Natural killer cell (primary cell): ENCODE data around the gene PSMD7. TPM values are rescaled to one million over a fixed set of nuclear protein-coding genes. Genes with fewer than 3 reads are reported as not detected.
"Not testable (repeated sequence)": the region's sequence is repeated elsewhere in the genome, so short reads cannot be mapped to it uniquely, and the experiment has no call there.

ENCODE experiments used
- ATAC-seq, 3 donors: fragments of 150-1000 bp in 2 of 3; fragments of 200-7000 bp in 1 of 3; cut with Tn5 transposase; 1 replicate in 1 of 3; 2 replicates in 2 of 3; pipeline ENCODE4 v1.10.0; 2021; ENCODE audit warnings: mild to moderate bottlenecking in 2 of 3, moderate library complexity in 2 of 3
- DNase-seq, 2 donors: peaks; one replicate each; pipeline versions ENCODE4 v3.0.0 to v3.0.0-alpha.2; 2013 to 2021; ENCODE audit warnings: mixed read lengths in 1 of 2
- H3K27ac ChIP-seq: one replicate; pipeline ENCODE4 v1.5.1; 2013; ENCODE audit warnings: mild to moderate bottlenecking, low read length
- H3K27me3 ChIP-seq: one replicate; pipeline ENCODE4 v1.6.1; 2013; ENCODE audit warnings: low read length; ENCODE audit not compliant: control insufficient read depth, insufficient read depth
- H3K36me3 ChIP-seq: one replicate; pipeline ENCODE4 v1.6.1; 2013; ENCODE audit warnings: low read length; ENCODE audit not compliant: control insufficient read depth, insufficient read depth
- H3K4me1 ChIP-seq: one replicate; pipeline ENCODE4 v1.6.1; 2013; ENCODE audit warnings: low read length; ENCODE audit not compliant: control insufficient read depth, insufficient read depth
- H3K4me3 ChIP-seq: one replicate; pipeline ENCODE4 v1.5.1; 2013; ENCODE audit warnings: low read length
- H3K9me3 ChIP-seq: one replicate; pipeline ENCODE4 v1.6.1; 2013; ENCODE audit warnings: low read length; ENCODE audit not compliant: control insufficient read depth, insufficient read depth
- H3K27ac Mint-ChIP-seq, 2 donors: one replicate each; pipeline ENCODE4 v1.8.0; 2022; ENCODE audit warnings: mild to moderate bottlenecking in 2 of 2, mixed read lengths in 2 of 2, moderate library complexity in 1 of 2
- H3K27me3 Mint-ChIP-seq, 2 donors: one replicate each; pipeline ENCODE4 v1.8.0; 2022; ENCODE audit warnings: low read depth in 2 of 2, mixed read lengths in 2 of 2
- H3K36me3 Mint-ChIP-seq: one replicate; pipeline ENCODE4 v1.8.0; 2022; ENCODE audit warnings: mixed read lengths
- H3K4me1 Mint-ChIP-seq, 2 donors: one replicate each; pipeline ENCODE4 v1.8.0; 2022; ENCODE audit warnings: mixed read lengths in 2 of 2
- H3K4me3 Mint-ChIP-seq: one replicate; pipeline ENCODE4 v1.8.0; 2022; ENCODE audit warnings: mild to moderate bottlenecking, moderate library complexity, mixed read lengths
- H3K9me3 Mint-ChIP-seq, 2 donors: one replicate each; pipeline ENCODE4 v1.8.0; 2022; ENCODE audit warnings: mixed read lengths in 2 of 2
- CTCF ChIP-seq: fragments of 200-600 bp; IDR thresholded peaks from one replicate; pipeline ENCODE4 v1.8.0; 2022; ENCODE audit warnings: antibody characterized with exemption
- whole genome bisulfite sequencing: methylation state at CpG from one replicate; pipeline ENCODE4 v1.1.7; 2013; ENCODE audit warnings: missing lambda C conversion rate; ENCODE audit not compliant: insufficient coverage; 5-methylcytosine and 5-hydroxymethylcytosine counted together
- intact Hi-C: fragments of 100-400 bp; cut with micrococcal nuclease; formaldehyde crosslinking; loops from one replicate; pipeline ENCODE4 v1.14.2; 2022
- total RNA-seq, 4 donors: library from RNA; stranded (reverse); fragments of 120-200 nt in 1 of 4; gene quantifications; one replicate each; pipeline versions ENCODE4 v1.2.3 to v1.2.4, GENCODE V29; 2013 to 2022

The PSMD7 gene
- total RNA-seq, 3 donors from 2014 or later (not counting 1 experiment from before 2014, with no cell fraction given), result 81.0 to 89.2 (median 81.7) TPM

- no peaks in the 10 kb centered on the region for H3K9me3 ChIP-seq
- H3K27ac ChIP-seq, result no peak overlapping the region
- peaks cover 24% of the 10 kb centered on the region for H3K36me3 ChIP-seq
- Mint-ChIP-seq H3K36me3 (peaks cover 15% of the 10 kb centered on the region), H3K27ac (no peak overlapping the region), H3K9me3 (no peaks in the 10 kb centered on the region), H3K27me3 (no peaks in the 10 kb centered on the region), H3K4me1 (no peaks in the 10 kb centered on the region), H3K4me3 (no peak overlapping the region)
- ATAC-seq (no peak), DNase-seq (no peak)
- intact Hi-C loops, result loop anchor here (10.0 kb wide), 1 partner anchor 1491 kb away; no protein-coding TSS in a partner anchor
- H3K4me3 ChIP-seq, result no peak overlapping the region
- 94% methylated on average over 10 of the region's 10 CpGs for WGBS
- H3K27me3 ChIP-seq, result no peaks in the 10 kb centered on the region
- TF ChIP-seq CTCF, result no peak
- no peaks in the 10 kb centered on the region for H3K4me1 ChIP-seq
Observed at GRCh38 chr16:74325641-74326040, 29.0 kb downstream of the PSMD7 start.

GRCh38 chr16:74328346-74328745 lies 31.7 kb downstream of the PSMD7 start:
- H3K27ac ChIP-seq, H3K4me3 ChIP-seq, H3K4me3 Mint-ChIP-seq, H3K27me3 ChIP-seq, H3K27ac Mint-ChIP-seq, H3K4me1 Mint-ChIP-seq, DNase-seq, H3K4me1 ChIP-seq, H3K9me3 ChIP-seq, ATAC-seq, H3K27me3 Mint-ChIP-seq, H3K9me3 Mint-ChIP-seq: not testable (repeated sequence)
- peaks cover 15% of the 10 kb centered on the region for H3K36me3 Mint-ChIP-seq
- WGBS, result 97% methylated on average over 8 of the region's 9 CpGs
- intact Hi-C loops, result loop anchor here (10.0 kb wide), 1 partner anchor 1494 kb away; no protein-coding TSS in a partner anchor
- H3K36me3 ChIP-seq, result peaks cover 32% of the 10 kb centered on the region

- H3K4me1 Mint-ChIP-seq, H3K27me3 ChIP-seq, H3K4me3 Mint-ChIP-seq, H3K36me3 Mint-ChIP-seq, H3K4me1 ChIP-seq, H3K4me3 ChIP-seq, H3K9me3 Mint-ChIP-seq, H3K9me3 ChIP-seq, H3K27ac Mint-ChIP-seq, DNase-seq, H3K27ac ChIP-seq, intact Hi-C loops, ATAC-seq, H3K27me3 Mint-ChIP-seq: not testable (repeated sequence)
- WGBS, result 97% methylated on average over 6 of the region's 8 CpGs
- H3K36me3 ChIP-seq, result peaks cover 22% of the 10 kb centered on the region
Observed at GRCh38 chr16:74332469-74332868, 35.9 kb downstream of the PSMD7 start.

- H3K36me3 Mint-ChIP-seq, H3K4me3 Mint-ChIP-seq, H3K9me3 ChIP-seq, ATAC-seq, H3K27ac Mint-ChIP-seq, H3K27ac ChIP-seq, intact Hi-C loops, H3K9me3 Mint-ChIP-seq, DNase-seq, H3K4me1 ChIP-seq, H3K27me3 Mint-ChIP-seq, H3K27me3 ChIP-seq, H3K4me3 ChIP-seq, H3K4me1 Mint-ChIP-seq: not testable (repeated sequence)
- peaks cover 23% of the 10 kb centered on the region for H3K36me3 ChIP-seq
- WGBS, result 100% methylated on average over 2 of the region's 3 CpGs
Observed at GRCh38 chr16:74337506-74337905, 40.9 kb downstream of the PSMD7 start.

GRCh38 chr16:74339226-74339625 lies 42.6 kb downstream of the PSMD7 start:
- H3K4me1 ChIP-seq, DNase-seq, H3K27ac Mint-ChIP-seq, H3K36me3 Mint-ChIP-seq, intact Hi-C loops, H3K4me3 ChIP-seq, H3K9me3 Mint-ChIP-seq, ATAC-seq, H3K9me3 ChIP-seq, H3K27ac ChIP-seq, H3K27me3 ChIP-seq, H3K4me1 Mint-ChIP-seq, H3K27me3 Mint-ChIP-seq, H3K4me3 Mint-ChIP-seq: not testable (repeated sequence)
- peaks cover 22% of the 10 kb centered on the region for H3K36me3 ChIP-seq
- WGBS, result 97% methylated on average over 5 of the region's 10 CpGs

- H3K4me3 ChIP-seq, intact Hi-C loops, H3K27ac Mint-ChIP-seq, DNase-seq, H3K27me3 ChIP-seq, H3K9me3 Mint-ChIP-seq, H3K4me3 Mint-ChIP-seq, H3K27ac ChIP-seq, H3K4me1 ChIP-seq, ATAC-seq, H3K9me3 ChIP-seq, H3K36me3 Mint-ChIP-seq, H3K4me1 Mint-ChIP-seq, H3K27me3 Mint-ChIP-seq: not testable (repeated sequence)
- WGBS, result 96% methylated on average over 4 of the region's 4 CpGs
- peaks cover 34% of the 10 kb centered on the region for H3K36me3 ChIP-seq
Observed at GRCh38 chr16:74353038-74353437, 56.4 kb downstream of the PSMD7 start.
